ENCODE results near the gene COQ8A. TPM values are rescaled to one million over a fixed set of nuclear protein-coding genes. Genes with fewer than 3 reads are reported as not detected.

Gene COQ8A
- total and polyA plus RNA-seq, 10 of the 15 experiments (the other 5 are each of a cell fraction or from before 2014, with no cell fraction given), result 0.72 to 24.8 (median 12.1) TPM

GRCh38 chr1:226946841-226947240 lies 6.7 kb downstream of the COQ8A start:
- DNase-seq (ENCODE audit: low read depth, low spot score) (no peak), ATAC-seq (no peak), FAIRE-seq (no peak)
- ChIA-PET CTCF (interaction anchor here (0.7 kb wide), 1 partner anchor 764 kb away, joined by 3 read pairs; no protein-coding TSS in a partner anchor), RAD21 (ENCODE audit: unreplicated experiment) (no interaction called here), POLR2A (interaction anchor here (1.2 kb wide), 1 partner anchor 64 kb away, joined by 4 read pairs; no protein-coding TSS in a partner anchor), SMC1A (ENCODE audit: uncharacterized antibody, unreplicated experiment) (interaction anchor here (0.6 kb wide), 1 partner anchor 8 kb away, joined by 3 read pairs; no protein-coding TSS in a partner anchor)
- BruUV-seq (replicated peaks), result no TSS peak
- H3K27me3 ChIP-seq (replicated peaks in 1 of 2; ENCODE audit: control insufficient read depth in 2 of 2, insufficient read depth in 2 of 2, low read length in 1 of 2), result no peaks in the 10 kb centered on the region
- H3K27ac ChIP-seq (ENCODE audit: control insufficient read depth, insufficient read depth), result no peak overlapping the region
- no peaks in the 10 kb centered on the region for H3K4me1 ChIP-seq (ENCODE audit: control insufficient read depth, insufficient read depth, low read length)
- WGBS (ENCODE audit: insufficient coverage, insufficient replicate concordance, low lambda C conversion rate, missing lambda C conversion rate), result 67% methylated on average over 3 of the region's 3 CpGs
- no peaks in the 10 kb centered on the region for H3K9me3 ChIP-seq (replicated peaks; ENCODE audit: control insufficient read depth, insufficient read depth, low read length)
- TF ChIP-seq MXI1 (IDR thresholded peaks at IDR 0.05; ENCODE audit: low read depth, low read length) (no peak), NR2F1 (conservative IDR thresholded peaks at IDR 0.05) (no peak), PKNOX1 (IDR thresholded peaks at IDR 0.05) (no peak)
- in situ Hi-C loops (cut with MboI), result no loop called here
- H3K4me3 ChIP-seq, result no peak overlapping the region
- no peaks in the 10 kb centered on the region for H3K79me2 ChIP-seq (ENCODE audit: control insufficient read depth, insufficient read depth, low read length)
- no peaks in the 10 kb centered on the region for H3K36me3 ChIP-seq (ENCODE audit: control insufficient read depth in 2 of 2, insufficient read depth in 2 of 2, low read length in 1 of 2)
- intact Hi-C loops (cut with micrococcal nuclease; ENCODE audit: unreplicated experiment), result no loop called here
- H3K9ac ChIP-seq (ENCODE audit: control insufficient read depth, insufficient read depth, low read length), result no peak overlapping the region
- no peak overlapping the region for H2AFZ ChIP-seq (ENCODE audit: control insufficient read depth, low read depth, low read length)
- H4K20me1 ChIP-seq (ENCODE audit: control insufficient read depth, insufficient read depth), result no peaks in the 10 kb centered on the region
- no peak overlapping the region for H3K4me2 ChIP-seq (ENCODE audit: control insufficient read depth, insufficient read depth)

- POLR2A ChIA-PET, result interaction anchor here (1.2 kb wide), 1 partner anchor 65 kb away, joined by 4 read pairs; no protein-coding TSS in a partner anchor
- DNase-seq (ENCODE audit: low read depth, low spot score) (no peak), ATAC-seq (no peak), FAIRE-seq (no peak)
- intact Hi-C loops (cut with micrococcal nuclease; ENCODE audit: unreplicated experiment), result no loop called here
- SMC1A ChIA-PET (ENCODE audit: uncharacterized antibody, unreplicated experiment), result no interaction called here
- Histone ChIP-seq H3K27ac (ENCODE audit: control insufficient read depth, insufficient read depth) (no peak overlapping the region), H4K20me1 (ENCODE audit: control insufficient read depth, insufficient read depth) (no peaks in the 10 kb centered on the region), H3K27me3 (replicated peaks in 1 of 2; ENCODE audit: control insufficient read depth in 2 of 2, insufficient read depth in 2 of 2, low read length in 1 of 2) (no peaks in the 10 kb centered on the region), H2AFZ (ENCODE audit: control insufficient read depth, low read depth, low read length) (no peak overlapping the region), H3K36me3 (ENCODE audit: control insufficient read depth in 2 of 2, insufficient read depth in 2 of 2, low read length in 1 of 2) (no peaks in the 10 kb centered on the region), H3K9ac (ENCODE audit: control insufficient read depth, insufficient read depth, low read length) (no peak overlapping the region), H3K4me1 (ENCODE audit: control insufficient read depth, insufficient read depth, low read length) (no peaks in the 10 kb centered on the region), H3K79me2 (ENCODE audit: control insufficient read depth, insufficient read depth, low read length) (no peaks in the 10 kb centered on the region), H3K9me3 (replicated peaks; ENCODE audit: control insufficient read depth, insufficient read depth, low read length) (no peaks in the 10 kb centered on the region), H3K4me3 (no peak overlapping the region), H3K4me2 (ENCODE audit: control insufficient read depth, insufficient read depth) (no peak overlapping the region)
- RAD21 ChIA-PET (ENCODE audit: unreplicated experiment), result no interaction called here
- CTCF ChIA-PET, result no interaction called here
- no TSS peak for BruUV-seq (replicated peaks)
- WGBS (ENCODE audit: insufficient coverage, insufficient replicate concordance, low lambda C conversion rate, missing lambda C conversion rate), result 67% methylated on average over 2 of the region's 2 CpGs
- TF ChIP-seq JUNB (IDR thresholded peaks at IDR 0.05) (no peak), CBFB (IDR thresholded peaks at IDR 0.05; ENCODE audit: low read depth) (no peak), TCF12 (IDR thresholded peaks at IDR 0.05; ENCODE audit: low read depth, low read length) (no peak), BCL11A (IDR thresholded peaks at IDR 0.05; ENCODE audit: low read depth, low read length) (no peak), EGR1 (IDR thresholded peaks at IDR 0.05; ENCODE audit: borderline replicate concordance in 1 of 2, low read depth in 2 of 2, low read length in 2 of 2) (no peak), SREBF1 (IDR thresholded peaks at IDR 0.05; ENCODE audit: low read length) (no peak), BACH1 (IDR thresholded peaks at IDR 0.05; ENCODE audit: borderline replicate concordance) (no peak)
- TF ChIP-seq, protein P1, sequence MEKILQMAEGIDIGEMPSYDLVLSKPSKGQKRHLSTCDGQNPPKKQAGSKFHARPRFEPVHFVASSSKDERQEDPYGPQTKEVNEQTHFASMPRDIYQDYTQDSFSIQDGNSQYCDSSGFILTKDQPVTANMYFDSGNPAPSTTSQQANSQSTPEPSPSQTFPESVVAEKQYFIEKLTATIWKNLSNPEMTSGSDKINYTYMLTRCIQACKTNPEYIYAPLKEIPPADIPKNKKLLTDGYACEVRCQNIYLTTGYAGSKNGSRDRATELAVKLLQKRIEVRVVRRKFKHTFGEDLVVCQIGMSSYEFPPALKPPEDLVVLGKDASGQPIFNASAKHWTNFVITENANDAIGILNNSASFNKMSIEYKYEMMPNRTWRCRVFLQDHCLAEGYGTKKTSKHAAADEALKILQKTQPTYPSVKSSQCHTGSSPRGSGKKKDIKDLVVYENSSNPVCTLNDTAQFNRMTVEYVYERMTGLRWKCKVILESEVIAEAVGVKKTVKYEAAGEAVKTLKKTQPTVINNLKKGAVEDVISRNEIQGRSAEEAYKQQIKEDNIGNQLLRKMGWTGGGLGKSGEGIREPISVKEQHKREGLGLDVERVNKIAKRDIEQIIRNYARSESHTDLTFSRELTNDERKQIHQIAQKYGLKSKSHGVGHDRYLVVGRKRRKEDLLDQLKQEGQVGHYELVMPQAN (conservative IDR thresholded peaks at IDR 0.05), result no peak
- in situ Hi-C loops (cut with MboI), result no loop called here
These were observed 8.0 kb downstream of the COQ8A start for GRCh38 chr1:226948051-226948450.

All from GM12878 (cell line).